Panc1 (cell line): Measurements from ENCODE around the gene FNTB. TPM values are rescaled to one million over a fixed set of nuclear protein-coding genes. Genes with fewer than 3 reads are reported as not detected.
A peak's percentile ranks its signal among the peaks of the same experiment; 100 is the strongest.

Experiments used
- ATAC-seq: fragments of 200-7000 bp; cut with Tn5 transposase; 2 replicates; pipeline ENCODE4 v1.9.1; 2020; ENCODE audit warnings: mild to moderate bottlenecking, moderate library complexity
- BruUV-seq: library from RNA; stranded (reverse); fragments of 400-500 nt; replicated peaks from 2 replicates; lab custom pipeline; 2021; lab: Mats Ljungman, UMichigan
- CTCF ChIA-PET: fragments of 300-600 bp; sonication (Branson Sonifier 250); formaldehyde crosslinking; loops from one replicate; lab custom pipeline; 2022; ENCODE audit warnings: antibody characterized with exemption; lab: Charles Lee
- POLR2A ChIA-PET: fragments of 300-600 bp; sonication (Branson Sonifier 250); formaldehyde crosslinking; loops from one replicate; lab custom pipeline; 2022; ENCODE audit warnings: antibody characterized with exemption; lab: Charles Lee
- DNase-seq: peaks from one replicate; pipeline ENCODE4 v3.0.0-alpha.2; 2010; ENCODE audit warnings: low read depth, low spot score
- H3K27ac ChIP-seq: 2 replicates; pipeline ENCODE4 v1.5.1; 2011; ENCODE audit warnings: mild to moderate bottlenecking, low read length, inconsistent platforms
- H3K27me3 ChIP-seq: fragments of 200-500 bp; sonication (Bioruptor generic); 2 replicates; pipeline ENCODE4 v1.6.0; 2014; ENCODE audit warnings: low read length, inconsistent platforms; ENCODE audit not compliant: control insufficient read depth, insufficient read depth
- H3K36me3 ChIP-seq: fragments of 200-500 bp; sonication (Bioruptor generic); 2 replicates; pipeline ENCODE4 v1.5.1; 2014; ENCODE audit warnings: inconsistent platforms, mild to moderate bottlenecking, low read length, moderate library complexity; ENCODE audit not compliant: control insufficient read depth, insufficient read depth
- H3K4me1 ChIP-seq: 2 replicates; pipeline ENCODE4 v1.5.1; 2011; ENCODE audit warnings: inconsistent platforms, mild to moderate bottlenecking, low read length, moderate library complexity; ENCODE audit not compliant: control insufficient read depth, insufficient read depth
- H3K4me3 ChIP-seq, 2 experiments: 2 replicates each; pipeline ENCODE4 v1.5.1; 2011 to 2012; ENCODE audit warnings: low read depth in 2 of 2, low read length in 2 of 2, mild to moderate bottlenecking in 2 of 2, inconsistent platforms in 1 of 2, moderate library complexity in 1 of 2
- H3K9me3 ChIP-seq: fragments of 200-500 bp; sonication (Bioruptor generic); 2 replicates; pipeline ENCODE4 v1.5.1; 2014; ENCODE audit warnings: low read depth, mild to moderate bottlenecking, inconsistent platforms, low read length, moderate library complexity; ENCODE audit not compliant: control insufficient read depth, insufficient read depth
- CTCF ChIP-seq: fragments of 450-650 bp; IDR thresholded peaks from 2 replicates; pipeline ENCODE4 v1.5.1; 2017; ENCODE audit warnings: mild to moderate bottlenecking
- POLR2AphosphoS5 ChIP-seq: IDR thresholded peaks from 2 replicates; pipeline ENCODE4 v1.6.1; 2012; ENCODE audit warnings: mild to moderate bottlenecking, low read depth, low read length, moderate library complexity
- SIN3A ChIP-seq: IDR thresholded peaks from 2 replicates; pipeline ENCODE4 v1.6.1; 2012; ENCODE audit warnings: low read depth, mild to moderate bottlenecking, low read length, moderate library complexity, borderline replicate concordance; ENCODE audit not compliant: insufficient read depth
- TCF7L2 ChIP-seq: IDR thresholded peaks from 2 replicates; pipeline ENCODE4 v1.6.1; 2011; ENCODE audit warnings: mild to moderate bottlenecking, low read depth, low read length, inconsistent platforms
- in situ Hi-C: cut with HindIII; loops from 2 replicates; pipeline ENCODE4 v1.10.0; 2016; ENCODE audit warnings: low sequenced_read_pairs, low pct_unique_long_range_greater_than_20kb
- intact Hi-C: fragments of 100-400 bp; cut with micrococcal nuclease; formaldehyde crosslinking; loops from one replicate; pipeline ENCODE4 v1.10.0; 2022; ENCODE audit not compliant: unreplicated experiment
- total RNA-seq: library from RNA; stranded (reverse); gene quantifications from one replicate; pipeline ENCODE4 v1.2.1, GENCODE V29; 2021; ENCODE audit not compliant: unreplicated experiment
- TF ChIP-seq, protein P1 (sequence below), 2 experiments: IDR thresholded peaks; 2 replicates each; pipeline ENCODE4 v1.6.1; 2011 to 2012; ENCODE audit warnings: low read depth in 2 of 2, control low read depth in 1 of 2, low read length in 1 of 2, mild to moderate bottlenecking in 1 of 2, moderate library complexity in 1 of 2; ENCODE audit not compliant: insufficient read depth in 1 of 2

Gene FNTB
- total RNA-seq, 1 experiment from 2014 or later: 13.3 TPM

DNA sequence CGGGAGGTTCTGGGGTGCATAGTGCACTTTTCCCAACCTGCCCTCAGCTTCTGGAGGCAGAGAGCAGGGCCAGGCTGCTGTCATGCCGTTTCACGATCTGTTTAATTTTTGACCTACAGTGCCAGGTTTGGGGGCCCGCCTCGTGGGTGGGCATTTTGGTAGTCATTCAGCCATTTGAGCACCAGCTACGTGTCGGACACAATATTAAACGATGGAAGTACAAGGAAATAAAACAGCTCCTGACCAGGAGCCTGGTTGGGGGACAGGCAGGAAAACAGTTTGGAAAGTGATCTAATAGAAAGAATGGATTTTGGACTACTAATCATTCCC is 708 bp downstream of the FNTB start:
- in situ Hi-C loops: no loop called here
- TF ChIP-seq TCF7L2 (no peak), SIN3A (no peak), POLR2AphosphoS5 (no peak), CTCF (no peak)
- TF ChIP-seq, protein P1, sequence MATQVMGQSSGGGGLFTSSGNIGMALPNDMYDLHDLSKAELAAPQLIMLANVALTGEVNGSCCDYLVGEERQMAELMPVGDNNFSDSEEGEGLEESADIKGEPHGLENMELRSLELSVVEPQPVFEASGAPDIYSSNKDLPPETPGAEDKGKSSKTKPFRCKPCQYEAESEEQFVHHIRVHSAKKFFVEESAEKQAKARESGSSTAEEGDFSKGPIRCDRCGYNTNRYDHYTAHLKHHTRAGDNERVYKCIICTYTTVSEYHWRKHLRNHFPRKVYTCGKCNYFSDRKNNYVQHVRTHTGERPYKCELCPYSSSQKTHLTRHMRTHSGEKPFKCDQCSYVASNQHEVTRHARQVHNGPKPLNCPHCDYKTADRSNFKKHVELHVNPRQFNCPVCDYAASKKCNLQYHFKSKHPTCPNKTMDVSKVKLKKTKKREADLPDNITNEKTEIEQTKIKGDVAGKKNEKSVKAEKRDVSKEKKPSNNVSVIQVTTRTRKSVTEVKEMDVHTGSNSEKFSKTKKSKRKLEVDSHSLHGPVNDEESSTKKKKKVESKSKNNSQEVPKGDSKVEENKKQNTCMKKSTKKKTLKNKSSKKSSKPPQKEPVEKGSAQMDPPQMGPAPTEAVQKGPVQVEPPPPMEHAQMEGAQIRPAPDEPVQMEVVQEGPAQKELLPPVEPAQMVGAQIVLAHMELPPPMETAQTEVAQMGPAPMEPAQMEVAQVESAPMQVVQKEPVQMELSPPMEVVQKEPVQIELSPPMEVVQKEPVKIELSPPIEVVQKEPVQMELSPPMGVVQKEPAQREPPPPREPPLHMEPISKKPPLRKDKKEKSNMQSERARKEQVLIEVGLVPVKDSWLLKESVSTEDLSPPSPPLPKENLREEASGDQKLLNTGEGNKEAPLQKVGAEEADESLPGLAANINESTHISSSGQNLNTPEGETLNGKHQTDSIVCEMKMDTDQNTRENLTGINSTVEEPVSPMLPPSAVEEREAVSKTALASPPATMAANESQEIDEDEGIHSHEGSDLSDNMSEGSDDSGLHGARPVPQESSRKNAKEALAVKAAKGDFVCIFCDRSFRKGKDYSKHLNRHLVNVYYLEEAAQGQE (IDR thresholded peaks at IDR 0.05; ENCODE audit: insufficient read depth in 1 of 2, low read depth in 2 of 2, low read length in 1 of 2): no peak

GRCh38 chr14:64990296-64990695 is 3.6 kb downstream of the FNTB start:
- ChIA-PET POLR2A (no interaction called here), CTCF (no interaction called here)
- Histone ChIP-seq H3K27me3 (no peaks in the 10 kb centered on the region), H3K4me3 (no peak overlapping the region), H3K27ac (no peak overlapping the region), H3K36me3 (peaks cover 4% of the 10 kb centered on the region; the same call in 1 of the 2 replicates), H3K9me3 (no peaks in the 10 kb centered on the region), H3K4me1 (peaks cover 7% of the 10 kb centered on the region)
- intact Hi-C loops (no loop called here), in situ Hi-C loops (no loop called here)
- TF ChIP-seq CTCF: no peak
- TF ChIP-seq, protein P1 (IDR thresholded peaks at IDR 0.05; ENCODE audit: insufficient read depth in 1 of 2, low read depth in 2 of 2, low read length in 1 of 2): no peak
- no peak for ATAC-seq
- BruUV-seq: no TSS peak
- no peak for DNase-seq

More for the DNA sequence above, 708 bp downstream of the FNTB start:
- intact Hi-C loops: no loop called here
- Histone ChIP-seq H3K36me3 (peaks cover 4% of the 10 kb centered on the region; the same call in 1 of the 2 replicates), H3K4me3 (peak overlapping the region; percentile 84 to 88), H3K27me3 (peaks cover 2% of the 10 kb centered on the region; the same call in 1 of the 2 replicates), H3K4me1 (peaks cover 7% of the 10 kb centered on the region), H3K9me3 (no peaks in the 10 kb centered on the region), H3K27ac (peak overlapping the region; percentile 89)
- ATAC-seq (no peak; the same call in 1 of the 2 replicates), DNase-seq (no peak)
- BruUV-seq: no TSS peak
- ChIA-PET CTCF (interaction anchor here (0.5 to 1.4 kb wide), 3 partner anchors 11 to 399 kb away, joined by 3 to 5 read pairs (median 4); no protein-coding TSS in a partner anchor), POLR2A (no interaction called here)
